HG03103 (cell line): ENCODE data around the gene RAX2.

Experiments used
- ATAC-seq: cut with Tn5 transposase; IDR thresholded peaks from one replicate; pipeline ENCODE4 v1.9.1; 2021; ENCODE audit warnings: low read depth; ENCODE audit not compliant: unreplicated experiment

Gene RAX2

GRCh38 chr19:3733549-3734309 lies 38.3 kb downstream of the RAX2 start:
- no peak for ATAC-seq

GRCh38 chr19:3732108-3732507 lies 39.9 kb downstream of the RAX2 start:
- ATAC-seq = no peak

- no peak for ATAC-seq
Measured at GRCh38 chr19:3730457-3730958, 41.5 kb downstream of the RAX2 start.

GRCh38 chr19:3725640-3726310 lies 46.3 kb downstream of the RAX2 start:
- no peak for ATAC-seq

GRCh38 chr19:3725121-3725520 lies 46.9 kb downstream of the RAX2 start:
- ATAC-seq = no peak

- ATAC-seq = no peak
Measured at GRCh38 chr19:3723883-3724282, 48.1 kb downstream of the RAX2 start.

- no peak for ATAC-seq
Measured at GRCh38 chr19:3723110-3723488, 48.9 kb downstream of the RAX2 start.

GRCh38 chr19:3722443-3723109 lies 49.5 kb downstream of the RAX2 start:
- ATAC-seq = no peak

- ATAC-seq = no peak
Measured at GRCh38 chr19:3721887-3722442, 50.1 kb downstream of the RAX2 start.

GRCh38 chr19:3721131-3721886 lies 50.7 kb downstream of the RAX2 start:
- no peak for ATAC-seq

- no peak for ATAC-seq
Measured at GRCh38 chr19:3720349-3720917, 51.6 kb downstream of the RAX2 start.

- no peak for ATAC-seq
Measured at GRCh38 chr19:3719868-3720267, 52.2 kb downstream of the RAX2 start.
